ENCODE data around the gene DGKI. TPM values are rescaled to one million over a fixed set of nuclear protein-coding genes. Genes with fewer than 3 reads are reported as not detected.

Gene DGKI
- total RNA-seq = 1 to 10 TPM; 1.8 to 2.2 TPM

DNA sequence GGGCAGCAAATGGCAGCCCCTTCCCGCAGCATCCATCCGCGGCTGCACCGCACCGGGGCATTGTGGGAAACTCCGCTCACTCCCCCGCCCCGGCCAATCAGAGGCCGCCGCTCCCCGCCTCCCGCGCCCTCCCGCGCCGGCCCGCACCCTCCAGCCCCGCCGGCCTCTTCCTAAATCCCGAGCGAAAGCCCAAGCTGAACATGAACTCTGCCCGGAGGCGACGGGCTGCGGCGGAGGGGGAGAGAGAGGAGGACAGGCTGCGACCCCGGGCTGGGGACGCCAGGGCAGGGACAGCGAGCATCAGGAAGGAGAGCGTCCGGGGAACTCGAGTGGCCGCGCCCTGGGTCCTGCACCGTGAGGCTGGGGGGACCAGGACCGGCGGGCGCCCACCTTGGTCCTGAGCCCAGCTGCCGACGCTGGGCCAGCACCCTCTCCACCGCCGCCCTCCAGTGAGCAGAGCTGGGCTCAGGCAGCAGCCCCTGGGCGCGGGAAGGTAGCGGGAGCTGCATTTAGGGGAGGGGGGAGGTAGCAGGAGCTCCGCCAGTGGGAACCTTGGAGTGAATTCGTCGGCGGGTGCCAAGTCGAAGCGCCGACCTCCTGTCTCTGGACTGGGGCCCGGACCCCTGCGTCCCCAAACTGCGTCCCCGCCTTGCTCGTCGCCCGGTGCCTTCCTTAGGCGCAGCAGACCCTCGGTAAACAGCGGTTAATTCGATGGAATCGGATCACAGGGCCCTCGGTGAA, at the start of gene DGKI:
Gene DGKI, minus strand, starts transcription at position 148 of the 741 bp plus-strand sequence.
- H3K27ac Mint-ChIP-seq = no peak within 1 kb of the TSS
- DNase-seq = no peak
- H3K4me3 Mint-ChIP-seq = peak within 1 kb of the TSS; percentile 67
- no peaks in the 10 kb centered on the region for H3K36me3 Mint-ChIP-seq
- H3K27me3 Mint-ChIP-seq = peaks cover 85% of the 10 kb centered on the region
- no peaks in the 10 kb centered on the region for H3K9me3 Mint-ChIP-seq
- H3K4me1 Mint-ChIP-seq = peaks cover 13% of the 10 kb centered on the region

DNA sequence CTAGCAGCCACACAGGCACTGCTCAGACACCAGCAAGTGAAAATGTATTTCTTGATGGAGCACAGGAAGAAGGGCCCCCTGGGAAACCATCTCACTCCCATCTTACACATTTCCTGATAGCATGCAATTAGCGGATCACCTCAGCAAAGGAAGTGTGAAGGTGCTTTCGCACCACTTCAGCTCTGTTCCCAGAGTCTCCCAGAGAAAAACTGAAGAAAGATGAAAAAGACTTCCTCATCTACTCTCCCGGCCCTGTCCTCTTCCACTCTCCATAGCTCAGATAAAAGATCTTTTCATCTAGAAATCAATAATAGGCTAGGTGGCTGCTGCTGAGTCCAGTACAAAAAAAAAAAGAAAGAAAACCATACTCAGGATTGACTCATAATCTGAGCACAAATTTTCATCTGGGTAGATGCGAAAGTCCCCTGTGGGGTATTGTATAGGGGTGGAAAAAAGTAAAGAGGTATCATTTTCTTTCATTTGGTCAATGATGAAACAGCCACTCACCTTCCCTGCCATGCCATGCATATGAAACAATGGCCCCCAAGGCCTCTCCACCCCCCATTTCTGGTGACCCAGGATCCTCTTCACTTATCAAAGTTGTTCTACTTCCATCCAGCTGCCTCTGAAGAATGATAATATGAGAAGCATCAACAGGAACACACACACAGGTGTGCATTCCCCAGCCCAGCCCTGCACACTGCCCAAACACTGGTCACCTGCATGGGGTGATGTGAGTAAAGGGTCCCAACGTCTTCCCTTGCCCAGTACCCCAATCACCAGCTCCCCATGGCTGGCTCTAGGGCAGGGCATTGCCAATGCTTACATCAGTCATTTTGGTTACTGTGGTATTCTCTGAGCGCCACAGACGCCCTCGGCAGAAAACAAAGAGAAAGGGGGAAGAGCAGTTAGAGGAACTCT, 48.8 kb upstream of the DGKI start:
- H3K9me3 Mint-ChIP-seq = no peaks in the 10 kb centered on the region
- H3K4me1 Mint-ChIP-seq = peaks cover 27% of the 10 kb centered on the region
- H3K27me3 Mint-ChIP-seq = no peaks in the 10 kb centered on the region
- H3K4me3 Mint-ChIP-seq = peak overlapping the region; percentile 25
- H3K36me3 Mint-ChIP-seq = peaks cover 35% of the 10 kb centered on the region
- H3K27ac Mint-ChIP-seq = peak overlapping the region; percentile 94
- peak; percentile 36 for DNase-seq

DNA sequence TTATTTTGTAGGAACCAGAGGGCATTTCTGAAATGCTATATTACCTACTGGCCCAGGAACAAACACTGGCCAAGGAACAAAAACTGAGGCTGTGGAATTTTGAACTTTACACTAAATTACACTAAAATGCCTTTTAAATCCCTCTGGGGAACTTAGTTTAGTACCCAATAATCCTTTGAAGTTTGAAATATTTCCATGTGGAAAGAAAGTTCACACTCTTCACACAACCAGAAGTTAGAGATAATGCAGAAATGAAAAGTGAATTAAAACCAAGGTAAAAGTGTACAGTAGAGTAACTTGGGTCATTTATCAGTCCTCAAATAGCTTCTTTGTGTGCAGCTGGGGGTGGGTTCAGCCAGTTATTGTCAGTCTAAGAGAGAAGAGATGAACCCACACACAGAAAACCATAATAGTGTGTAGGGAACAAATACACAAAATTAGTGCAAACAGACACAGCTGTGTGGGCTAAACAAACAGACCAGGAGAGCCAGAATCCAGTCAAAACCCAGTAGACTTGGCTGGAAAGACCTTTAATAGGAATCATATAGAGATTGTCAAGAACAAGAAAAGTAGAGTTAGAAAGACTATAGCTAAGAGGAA, 46.5 kb upstream of the DGKI start:
- DNase-seq = no peak
- Mint-ChIP-seq H3K4me3 (no peak overlapping the region), H3K4me1 (peaks cover 24% of the 10 kb centered on the region), H3K27ac (no peak overlapping the region), H3K36me3 (peaks cover 35% of the 10 kb centered on the region), H3K9me3 (no peaks in the 10 kb centered on the region), H3K27me3 (no peaks in the 10 kb centered on the region)

DNA sequence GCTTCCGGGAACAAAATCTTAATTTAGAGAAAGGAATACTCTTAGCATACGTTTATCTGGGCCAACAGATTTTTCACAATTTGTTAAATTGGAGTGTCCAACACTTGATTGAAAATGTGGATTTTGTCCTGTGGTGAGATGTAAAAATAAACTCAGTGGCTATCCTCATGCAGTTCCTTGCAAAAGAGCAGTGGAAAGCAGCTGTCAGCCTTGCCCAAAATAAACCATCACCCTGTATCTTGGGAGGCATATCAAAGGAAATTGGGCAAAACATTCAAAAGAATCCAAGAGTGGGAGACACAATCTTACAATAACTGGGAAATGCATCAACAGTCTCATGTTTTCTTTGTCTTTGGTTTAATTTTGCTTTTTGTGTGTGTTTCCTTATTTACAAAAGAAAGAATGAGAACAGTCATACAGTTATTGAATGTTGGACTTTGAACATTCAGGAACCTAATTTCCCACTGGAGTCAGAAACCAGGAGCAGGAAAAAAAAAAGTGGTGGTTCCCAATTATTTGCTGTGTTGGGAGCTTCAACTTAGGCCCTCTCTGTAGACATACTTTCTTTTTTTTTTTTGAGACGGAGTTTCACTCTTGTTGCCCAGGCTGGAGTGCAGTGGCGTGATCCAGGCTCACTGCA, 44.4 kb upstream of the DGKI start:
- peaks cover 23% of the 10 kb centered on the region for H3K4me1 Mint-ChIP-seq
- no peak for DNase-seq
- no peaks in the 10 kb centered on the region for H3K27me3 Mint-ChIP-seq
- H3K36me3 Mint-ChIP-seq = peaks cover 31% of the 10 kb centered on the region
- H3K9me3 Mint-ChIP-seq = no peaks in the 10 kb centered on the region
- no peak overlapping the region for H3K27ac Mint-ChIP-seq
- no peak overlapping the region for H3K4me3 Mint-ChIP-seq

DNA sequence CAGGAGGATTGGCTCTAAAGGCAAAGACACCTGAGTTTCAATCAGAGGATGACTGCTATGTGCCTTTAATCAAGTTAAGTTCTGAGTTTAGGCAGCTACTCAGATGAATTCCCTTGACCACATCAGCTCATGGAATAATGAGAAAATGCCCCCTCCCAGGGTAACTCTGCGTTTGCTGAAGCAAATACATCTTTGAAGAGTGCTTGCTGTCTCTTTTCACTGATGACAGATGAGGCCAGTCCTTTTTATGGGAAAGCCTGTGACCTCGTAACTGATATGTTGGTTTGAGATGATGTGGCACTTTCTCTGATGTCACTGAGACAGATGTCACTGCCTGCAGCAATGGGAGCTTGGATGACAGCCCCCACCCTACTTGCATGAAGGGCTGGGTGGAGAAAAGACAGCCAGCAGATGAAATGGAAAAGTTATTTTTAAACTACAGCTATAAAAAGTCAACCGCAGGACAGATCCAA, 43.7 kb upstream of the DGKI start:
- H3K36me3 Mint-ChIP-seq = peaks cover 24% of the 10 kb centered on the region
- H3K4me1 Mint-ChIP-seq = peaks cover 16% of the 10 kb centered on the region
- no peak overlapping the region for H3K4me3 Mint-ChIP-seq
- H3K27ac Mint-ChIP-seq = no peak overlapping the region
- no peaks in the 10 kb centered on the region for H3K27me3 Mint-ChIP-seq
- no peaks in the 10 kb centered on the region for H3K9me3 Mint-ChIP-seq
- no peak for DNase-seq

DNA sequence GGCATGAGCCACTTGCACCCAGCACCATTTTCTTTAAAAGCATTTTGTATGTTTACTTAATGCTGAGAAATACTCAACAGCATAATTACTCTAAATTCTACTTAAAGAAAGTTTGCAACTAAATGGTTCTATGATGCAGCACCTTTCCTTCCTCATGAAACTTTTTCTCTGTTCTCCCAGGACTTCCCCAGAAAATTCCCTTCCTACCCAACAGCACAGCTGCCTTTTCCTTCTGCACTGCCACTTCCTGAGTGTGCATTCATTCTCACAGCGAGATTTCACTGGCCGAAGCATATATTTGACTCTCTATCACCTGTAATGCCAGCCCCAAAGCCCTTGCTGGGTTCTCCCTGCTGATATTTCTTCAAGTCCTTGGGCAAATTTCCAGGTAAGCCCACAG, 41.5 kb upstream of the DGKI start:
- peaks cover 9% of the 10 kb centered on the region for H3K4me1 Mint-ChIP-seq
- H3K36me3 Mint-ChIP-seq = peaks cover 17% of the 10 kb centered on the region
- no peak for DNase-seq
- H3K9me3 Mint-ChIP-seq = no peaks in the 10 kb centered on the region
- no peak overlapping the region for H3K4me3 Mint-ChIP-seq
- H3K27me3 Mint-ChIP-seq = no peaks in the 10 kb centered on the region
- H3K27ac Mint-ChIP-seq = peak overlapping the region; percentile 68

DNA sequence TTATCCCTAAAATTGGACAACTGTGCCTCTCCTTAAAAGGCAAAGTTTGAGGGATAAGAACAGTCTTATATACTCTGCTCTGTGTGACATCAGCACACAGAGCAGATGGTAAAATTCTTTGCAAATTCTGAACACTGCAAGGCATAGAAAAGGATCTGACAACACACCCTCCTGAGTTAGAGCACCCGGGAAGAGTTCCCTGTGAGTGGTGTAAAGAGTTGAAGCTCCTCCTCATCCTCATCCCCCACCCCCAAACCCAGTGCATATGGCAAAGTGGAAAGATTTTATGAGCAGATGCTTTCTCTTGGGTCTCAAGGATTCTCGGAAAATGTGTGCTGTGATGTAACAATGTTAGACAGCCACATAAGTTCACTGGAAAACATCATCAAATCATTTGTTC, 40.0 kb upstream of the DGKI start:
- H3K4me3 Mint-ChIP-seq = no peak overlapping the region
- H3K36me3 Mint-ChIP-seq = peaks cover 24% of the 10 kb centered on the region
- DNase-seq = no peak
- peak overlapping the region; percentile 72 for H3K27ac Mint-ChIP-seq
- peaks cover 14% of the 10 kb centered on the region for H3K4me1 Mint-ChIP-seq
- no peaks in the 10 kb centered on the region for H3K27me3 Mint-ChIP-seq
- H3K9me3 Mint-ChIP-seq = no peaks in the 10 kb centered on the region

DNA sequence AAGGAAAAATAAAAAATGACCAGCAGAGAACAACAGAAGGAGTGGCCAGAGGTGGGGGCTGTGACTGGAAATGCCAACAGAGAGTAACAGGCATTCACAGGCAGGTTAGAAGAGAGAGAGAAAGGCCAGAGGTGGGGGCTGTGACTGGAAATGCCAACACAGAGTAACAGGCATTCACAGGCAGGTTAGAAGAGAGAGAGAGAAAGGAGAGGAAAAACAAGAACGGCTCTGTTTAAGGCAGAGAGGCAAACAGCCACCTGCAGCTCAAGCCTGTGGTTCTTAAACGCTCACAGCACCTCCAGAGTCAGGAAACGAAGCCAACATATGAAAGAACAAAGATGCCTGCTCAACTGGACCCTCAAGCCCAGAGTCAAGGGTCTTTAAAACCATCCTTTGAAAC, 39.5 kb upstream of the DGKI start:
- Mint-ChIP-seq H3K4me1 (peaks cover 14% of the 10 kb centered on the region), H3K27ac (peak overlapping the region; percentile 72), H3K9me3 (no peaks in the 10 kb centered on the region), H3K27me3 (no peaks in the 10 kb centered on the region), H3K4me3 (no peak overlapping the region), H3K36me3 (peaks cover 27% of the 10 kb centered on the region)
- no peak for DNase-seq

DNA sequence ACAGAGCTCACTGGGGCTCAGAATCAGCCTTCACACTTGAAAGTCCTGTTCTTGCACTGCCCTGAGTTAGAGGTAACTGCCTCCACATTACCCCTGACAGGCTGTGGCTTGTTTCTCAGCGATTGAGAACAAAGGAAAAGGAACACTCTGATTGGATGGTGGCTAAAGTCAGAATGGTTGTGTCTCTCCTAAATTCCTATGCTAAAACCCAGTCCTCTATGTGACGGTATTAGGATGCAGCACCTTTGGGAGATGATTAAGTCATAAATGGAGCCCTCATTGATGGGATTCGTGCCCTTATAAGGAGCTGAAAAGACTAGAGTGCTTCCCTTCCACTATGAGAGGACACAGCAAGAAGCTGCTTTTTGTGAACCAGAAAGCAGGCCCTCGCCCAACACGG, 38.9 kb upstream of the DGKI start:
- H3K4me3 Mint-ChIP-seq = no peak overlapping the region
- peaks cover 24% of the 10 kb centered on the region for H3K36me3 Mint-ChIP-seq
- no peaks in the 10 kb centered on the region for H3K9me3 Mint-ChIP-seq
- H3K4me1 Mint-ChIP-seq = peaks cover 14% of the 10 kb centered on the region
- DNase-seq = no peak
- no peaks in the 10 kb centered on the region for H3K27me3 Mint-ChIP-seq
- H3K27ac Mint-ChIP-seq = peak overlapping the region; percentile 72

DNA sequence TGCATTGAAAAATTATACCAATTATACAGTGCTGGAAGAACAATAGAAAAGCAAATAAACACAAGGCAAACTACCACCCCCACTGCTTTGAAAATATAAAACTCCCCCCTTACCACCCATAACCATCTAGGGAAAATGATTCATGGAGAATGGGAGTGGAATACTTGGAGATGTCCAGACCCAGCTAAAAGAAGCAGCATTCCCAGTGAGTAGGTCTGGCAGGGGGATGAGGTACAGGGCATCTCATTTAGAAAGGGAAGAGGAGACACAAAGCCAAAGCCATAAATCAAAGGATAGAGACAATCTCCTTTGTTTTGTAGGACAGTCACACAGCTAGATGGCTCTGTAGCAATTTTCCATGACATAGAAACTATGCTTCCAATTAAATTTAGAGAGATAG, 36.0 kb upstream of the DGKI start:
- Mint-ChIP-seq H3K9me3 (no peaks in the 10 kb centered on the region), H3K4me1 (peaks cover 8% of the 10 kb centered on the region), H3K4me3 (no peak overlapping the region), H3K27me3 (no peaks in the 10 kb centered on the region), H3K36me3 (peaks cover 37% of the 10 kb centered on the region), H3K27ac (no peak overlapping the region)
- no peak for DNase-seq

DNA sequence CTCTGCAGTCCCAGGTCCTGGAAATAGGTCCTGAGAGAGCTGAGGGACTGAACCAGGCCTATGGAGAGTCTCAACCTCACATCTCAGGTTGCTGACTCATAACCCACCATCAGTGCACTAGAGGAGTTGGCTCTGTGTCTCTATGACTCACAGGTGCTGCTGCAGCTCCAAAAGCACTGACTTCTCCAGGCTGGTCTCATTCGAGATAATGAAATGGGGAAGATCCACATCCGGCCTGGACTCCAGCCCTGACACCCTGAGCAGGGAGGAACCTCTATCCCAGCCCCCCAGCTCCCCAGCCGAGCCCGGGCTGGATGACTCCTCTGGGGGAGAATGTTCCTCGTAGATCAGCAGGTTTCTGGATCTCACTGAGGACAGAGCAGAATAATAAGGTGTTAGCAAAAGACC, 35.5 kb upstream of the DGKI start:
- Mint-ChIP-seq H3K27ac (peak overlapping the region; percentile 61), H3K4me3 (no peak overlapping the region), H3K27me3 (no peaks in the 10 kb centered on the region), H3K36me3 (peaks cover 37% of the 10 kb centered on the region), H3K4me1 (peaks cover 8% of the 10 kb centered on the region), H3K9me3 (no peaks in the 10 kb centered on the region)
- peak; percentile 21 for DNase-seq

DNA sequence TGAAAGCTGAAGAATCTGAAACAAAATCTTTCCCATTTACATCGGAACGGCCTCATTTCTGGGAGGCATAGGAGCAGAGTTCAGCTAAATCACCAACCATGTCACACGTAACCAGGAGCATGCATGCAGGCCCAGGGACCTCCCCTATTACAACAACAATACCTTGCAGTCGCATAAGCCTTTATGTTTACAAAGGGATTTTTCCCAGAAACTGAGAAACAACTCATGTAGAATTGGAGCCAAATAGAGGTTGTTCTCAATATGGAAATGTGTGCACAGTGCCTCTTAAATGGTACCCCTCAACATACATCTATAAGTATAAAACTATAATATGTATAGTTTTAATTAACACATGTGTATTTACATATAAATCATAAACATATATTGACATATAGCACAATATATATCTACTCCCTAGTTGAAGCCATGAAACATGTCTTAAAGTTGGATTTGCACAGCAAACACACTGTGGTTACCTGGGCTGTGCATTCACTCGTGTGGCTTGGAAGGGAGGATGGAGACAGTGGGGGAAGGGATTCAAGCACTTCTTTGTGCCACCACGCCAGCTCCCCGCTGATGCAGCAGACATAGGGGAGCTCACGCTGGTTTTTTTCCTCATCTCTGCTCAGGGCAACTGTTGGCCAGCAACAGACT, 35.0 kb upstream of the DGKI start:
- H3K4me3 Mint-ChIP-seq = no peak overlapping the region
- H3K4me1 Mint-ChIP-seq = peaks cover 8% of the 10 kb centered on the region
- H3K27ac Mint-ChIP-seq = peak overlapping the region; percentile 61
- H3K27me3 Mint-ChIP-seq = no peaks in the 10 kb centered on the region
- no peaks in the 10 kb centered on the region for H3K9me3 Mint-ChIP-seq
- H3K36me3 Mint-ChIP-seq = peaks cover 40% of the 10 kb centered on the region
- DNase-seq = no peak

DNA sequence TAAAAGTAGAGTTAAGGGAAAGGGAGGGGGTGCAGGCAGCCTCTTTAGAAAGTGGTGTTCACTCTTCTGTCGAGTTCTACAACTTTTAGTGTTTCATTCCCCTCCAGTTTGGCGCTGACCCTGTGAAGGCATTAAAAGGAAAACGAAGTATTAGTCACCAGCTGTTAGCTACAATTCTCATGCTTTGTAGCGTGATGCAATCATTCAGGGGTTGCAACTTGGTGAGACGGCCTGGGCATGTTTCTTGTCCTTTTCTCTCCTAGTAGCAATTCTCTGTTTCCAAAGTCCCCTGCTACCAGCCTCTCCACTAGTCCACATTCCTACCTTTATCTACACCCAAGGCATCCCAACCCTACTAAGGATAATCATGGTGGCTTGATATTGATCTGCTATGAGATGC, 33.7 kb upstream of the DGKI start:
- no peaks in the 10 kb centered on the region for H3K9me3 Mint-ChIP-seq
- H3K27ac Mint-ChIP-seq = peak overlapping the region; percentile 42
- DNase-seq = no peak

DNA sequence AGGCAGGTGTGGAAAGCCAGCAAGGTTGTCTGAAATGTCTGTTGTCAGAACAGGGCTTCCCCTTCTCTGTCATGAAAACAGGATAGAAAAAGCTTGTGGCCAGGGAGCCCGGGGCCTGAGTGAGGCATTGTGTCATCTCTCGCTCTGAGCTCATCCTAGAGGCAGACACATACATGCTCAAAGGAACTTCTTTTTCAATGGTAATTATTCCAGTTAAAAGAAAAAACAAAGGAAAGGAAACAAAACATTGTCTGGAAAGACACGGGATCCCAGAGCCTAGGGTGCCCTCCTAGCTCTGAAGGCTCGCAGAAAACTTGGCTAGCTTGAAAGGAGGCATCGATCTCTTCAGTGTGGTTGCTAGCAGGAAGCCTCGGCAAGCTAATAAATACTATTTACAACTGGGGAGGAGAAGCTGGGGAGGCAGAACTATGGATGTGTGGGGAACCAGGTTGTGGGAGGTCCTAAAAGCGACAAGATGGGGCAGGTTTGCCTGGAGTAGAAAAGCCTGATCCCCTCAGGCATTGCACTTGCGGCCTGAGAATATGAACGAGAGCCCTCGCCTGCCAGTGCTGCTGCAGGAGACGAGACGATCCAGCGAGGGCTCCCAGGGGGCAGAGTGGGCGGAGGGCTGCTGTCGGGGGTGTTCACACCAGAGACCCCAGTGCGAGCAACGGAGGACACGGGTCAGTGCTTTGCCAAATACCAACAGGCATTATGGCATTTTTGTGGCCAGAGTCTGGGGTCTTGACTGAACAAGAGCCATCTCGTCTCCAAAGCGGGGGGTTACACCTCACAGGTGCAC, 32.8 kb upstream of the DGKI start:
- Mint-ChIP-seq H3K27ac (peak overlapping the region; percentile 79), H3K27me3 (no peaks in the 10 kb centered on the region), H3K4me1 (peaks cover 9% of the 10 kb centered on the region), H3K9me3 (no peaks in the 10 kb centered on the region), H3K4me3 (no peak overlapping the region), H3K36me3 (peaks cover 46% of the 10 kb centered on the region)
- DNase-seq = no peak

More for the DNA sequence above, 33.7 kb upstream of the DGKI start:
- Mint-ChIP-seq H3K4me3 (no peak overlapping the region), H3K36me3 (peaks cover 47% of the 10 kb centered on the region), H3K27me3 (no peaks in the 10 kb centered on the region), H3K4me1 (peaks cover 8% of the 10 kb centered on the region)

Data from activated naive CD8-positive, alpha-beta T cell treated with anti-CD3 and anti-CD28 coated beads for 36 hours (primary cell).